ENCODE data around the gene DOP1A.

DOP1A gene

DNA sequence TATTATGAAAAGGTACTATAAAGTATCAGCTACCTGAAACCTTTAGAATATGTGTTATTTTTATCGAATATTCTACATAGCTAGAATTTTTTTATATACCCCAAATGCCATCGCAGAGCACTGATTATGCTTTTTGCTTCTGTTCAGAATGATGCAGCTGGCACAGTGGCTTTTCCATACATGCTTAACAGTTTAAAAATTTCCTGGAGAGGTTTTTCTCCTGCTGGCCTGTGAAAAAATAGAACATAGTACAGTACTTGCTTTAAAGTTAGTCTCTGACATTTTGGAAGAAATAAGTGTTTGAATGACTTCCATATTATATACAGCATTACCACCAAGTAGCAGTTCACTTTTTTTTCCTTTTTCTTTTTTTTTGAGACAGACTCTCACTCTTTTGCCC lies 5.3 kb downstream of the DOP1A start:
- no peak for DNase-seq

DNA sequence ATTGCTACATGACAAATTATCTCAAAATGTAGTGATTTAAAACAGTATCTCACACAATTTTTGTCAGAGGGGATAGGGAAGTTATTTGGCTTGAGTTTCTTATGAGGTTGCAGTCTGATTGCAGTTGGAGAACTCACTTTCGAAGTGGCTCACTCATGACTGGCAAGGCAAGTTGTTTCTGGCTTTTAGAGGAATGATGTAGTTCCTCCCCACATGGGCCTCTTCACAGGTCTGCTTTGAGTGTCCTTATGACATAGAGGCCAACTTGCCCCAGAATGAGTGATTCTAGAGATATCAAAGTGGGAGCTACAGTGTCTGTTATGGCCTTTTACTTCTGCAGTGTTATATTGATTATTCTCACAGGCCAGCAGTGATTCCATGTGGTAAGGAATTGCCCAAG lies 6.1 kb downstream of the DOP1A start:
- no peak for DNase-seq

DNA sequence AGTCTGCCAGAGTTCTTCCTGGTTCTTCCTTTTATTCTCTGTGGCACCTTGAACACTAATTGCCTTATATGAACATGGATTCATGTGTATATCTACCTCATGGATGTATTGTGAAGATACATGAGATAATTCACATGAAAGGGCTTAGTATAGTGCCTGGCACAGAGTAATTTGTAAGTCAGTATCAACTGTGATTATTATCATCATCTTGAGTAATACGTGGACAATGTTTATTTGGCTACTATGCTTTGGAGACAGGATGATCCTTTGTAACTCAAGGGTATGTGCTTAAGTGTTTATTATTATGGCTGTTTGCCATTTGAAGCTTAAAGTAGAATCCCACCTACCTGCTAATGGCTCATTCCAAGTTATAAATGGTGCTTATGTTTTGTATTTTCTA lies 16.0 kb downstream of the DOP1A start:
- no peak for DNase-seq

DNA sequence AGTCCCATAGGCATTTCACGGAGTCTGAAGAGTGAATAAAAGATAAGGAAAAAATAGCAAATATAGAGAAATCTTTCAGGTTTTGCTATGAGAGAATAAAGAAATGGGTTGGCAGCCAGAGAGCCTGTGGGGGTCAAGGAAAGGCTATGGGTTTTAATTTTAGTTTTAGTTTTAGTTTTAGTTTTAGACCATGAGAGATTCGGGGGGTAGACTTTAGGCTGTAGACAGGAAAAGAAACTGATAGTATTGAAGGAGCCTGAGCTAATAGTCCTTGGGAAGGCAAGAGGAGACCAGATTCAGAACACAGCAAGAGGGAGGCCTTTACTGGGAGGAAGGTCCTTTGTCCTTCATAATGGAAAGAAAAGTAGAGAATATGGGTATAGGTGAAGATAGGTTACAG lies 19.3 kb downstream of the DOP1A start:
- no peak for DNase-seq

DNA sequence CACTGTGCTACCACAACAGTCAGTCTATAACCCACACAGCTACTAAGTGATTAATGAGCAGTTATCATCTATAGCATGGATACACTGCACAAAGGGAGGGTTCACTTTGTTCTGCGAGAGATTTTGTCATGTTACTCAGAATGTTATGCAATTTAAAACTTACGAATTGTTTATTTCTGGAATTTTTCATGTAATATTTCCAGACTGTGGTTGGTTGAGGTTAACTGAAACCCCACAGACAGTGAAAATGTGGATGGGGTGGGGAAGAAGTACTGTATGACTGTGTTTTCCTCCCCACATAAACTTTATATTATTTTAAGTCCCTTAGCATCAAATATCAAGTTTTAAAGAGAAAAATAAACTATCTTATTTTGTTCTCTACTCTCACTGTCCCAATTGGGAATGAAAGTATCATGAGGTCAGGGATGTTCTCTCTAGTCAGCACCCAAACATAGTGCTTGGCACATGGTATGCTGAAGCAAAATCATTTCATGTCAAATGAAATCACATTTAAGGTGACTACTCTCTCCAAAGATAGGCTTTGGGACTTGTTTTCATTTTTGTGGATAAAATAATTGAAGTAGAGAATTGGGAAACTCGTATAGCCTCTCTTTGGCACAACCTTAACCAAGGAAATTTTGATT lies 25.4 kb downstream of the DOP1A start:
- no peak for DNase-seq

DNA sequence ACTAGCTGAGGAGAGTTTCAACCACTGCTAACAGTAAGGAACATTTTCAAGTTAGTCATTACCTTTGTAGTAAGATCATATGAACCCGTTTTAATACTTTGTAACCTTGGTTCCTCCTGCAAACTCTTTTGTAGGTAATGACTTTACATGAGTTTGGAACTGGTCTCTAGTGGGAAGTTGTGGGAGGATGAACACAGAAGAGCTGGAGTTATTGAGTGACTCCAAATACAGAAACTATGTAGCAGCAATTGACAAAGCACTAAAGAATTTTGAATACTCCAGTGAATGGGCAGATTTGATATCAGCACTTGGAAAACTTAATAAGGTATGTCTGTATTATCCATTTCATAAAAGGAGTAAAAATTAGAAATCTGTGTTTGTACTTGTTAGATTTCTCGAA lies 29.3 kb downstream of the DOP1A start:
- DNase-seq = no peak

DNA sequence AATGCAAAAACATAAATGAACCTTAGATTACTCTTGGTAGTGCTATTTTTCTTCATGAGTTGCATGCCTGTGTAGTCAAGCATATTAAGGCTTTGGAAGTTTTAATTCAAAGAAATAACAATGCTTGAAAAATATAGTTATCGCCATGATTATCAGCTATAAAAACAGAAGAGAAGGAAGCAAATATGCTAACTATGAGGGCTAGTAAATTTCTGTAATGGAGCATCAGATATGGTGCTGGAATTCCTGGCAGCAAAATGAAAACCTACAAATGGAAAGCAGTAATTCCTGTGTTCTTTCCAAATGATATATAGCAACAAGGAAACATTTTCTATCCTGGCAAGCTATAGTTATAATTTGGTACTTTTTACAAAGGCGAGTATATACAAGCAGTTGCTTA lies 29.7 kb downstream of the DOP1A start:
- DNase-seq = no peak

DNA sequence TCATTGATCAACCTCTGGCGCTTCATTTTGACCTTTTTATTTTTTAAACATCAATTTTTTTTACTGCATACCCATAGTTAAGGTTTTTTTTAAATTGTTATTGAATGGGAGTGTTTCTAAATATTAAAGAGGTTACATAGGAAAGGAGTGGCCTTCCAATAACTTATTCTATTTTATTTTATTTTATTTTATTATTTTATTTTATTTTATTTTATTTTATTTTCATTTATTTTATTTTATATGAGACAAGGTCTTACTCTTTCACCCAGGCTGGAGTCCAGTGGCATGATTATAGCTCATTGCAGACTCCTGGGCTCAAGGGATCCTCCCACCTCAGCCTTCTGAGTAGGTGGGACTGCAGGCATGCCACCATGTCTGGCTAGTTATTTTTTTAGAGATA lies 30.2 kb downstream of the DOP1A start:
- DNase-seq = no peak

DNA sequence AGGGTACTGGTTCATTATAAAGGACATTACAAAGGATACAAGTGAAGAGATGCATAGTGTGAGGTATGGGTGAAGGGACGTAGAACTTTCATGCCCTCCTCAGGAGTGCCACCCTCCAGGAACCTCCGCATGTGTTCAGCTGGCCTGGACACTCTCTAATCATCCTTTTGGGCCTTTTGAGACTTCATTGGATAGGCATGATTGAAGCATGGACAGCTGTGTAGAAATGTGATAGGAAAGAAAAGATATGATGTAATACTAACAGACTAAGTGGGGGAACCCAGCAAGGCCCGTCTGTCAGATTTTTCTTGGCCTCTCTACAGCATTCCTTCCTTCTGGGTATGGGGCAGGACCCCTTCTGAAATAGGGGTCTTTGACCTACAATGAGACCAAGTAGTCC lies 31.1 kb downstream of the DOP1A start:
- DNase-seq = no peak

DNA sequence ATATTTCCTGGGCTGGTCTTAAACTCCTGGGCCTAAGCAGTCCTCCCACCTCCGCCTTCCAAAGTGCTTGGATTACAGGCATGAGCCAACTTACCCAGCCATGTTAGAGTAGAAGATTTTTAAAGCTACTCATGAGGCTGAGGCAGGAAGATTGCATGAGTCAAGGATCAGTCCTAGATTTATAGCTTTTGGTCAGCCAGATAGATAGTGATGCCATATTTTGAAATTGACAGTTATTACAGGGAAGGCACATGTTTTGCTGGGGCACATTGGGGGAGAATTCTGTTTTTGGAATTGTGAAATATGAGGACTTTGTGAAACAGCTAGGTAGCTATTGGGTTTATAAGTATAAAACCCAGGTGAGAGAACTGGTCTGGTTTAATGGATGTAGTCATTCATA lies 40.9 kb downstream of the DOP1A start:
- no peak for DNase-seq

DNA sequence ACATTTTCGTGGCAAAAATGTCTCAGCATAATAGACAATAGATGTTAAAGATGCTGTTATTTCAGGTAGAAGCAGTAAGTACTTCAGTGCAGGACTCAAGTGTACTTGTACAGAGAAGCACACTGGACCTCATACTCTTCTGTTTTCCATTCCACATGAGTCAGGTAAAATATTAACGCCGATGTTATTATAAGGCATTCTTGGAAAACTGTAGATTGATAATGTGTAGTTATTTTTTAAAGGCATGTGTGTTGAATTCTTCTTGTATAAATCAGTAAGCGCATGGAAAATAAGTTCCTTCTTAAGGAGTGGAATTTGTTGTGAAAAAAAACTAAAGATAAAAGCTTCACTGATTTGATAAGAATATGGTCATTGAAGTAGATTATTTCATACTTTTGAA lies 45.8 kb downstream of the DOP1A start:
- DNase-seq = no peak

DNA sequence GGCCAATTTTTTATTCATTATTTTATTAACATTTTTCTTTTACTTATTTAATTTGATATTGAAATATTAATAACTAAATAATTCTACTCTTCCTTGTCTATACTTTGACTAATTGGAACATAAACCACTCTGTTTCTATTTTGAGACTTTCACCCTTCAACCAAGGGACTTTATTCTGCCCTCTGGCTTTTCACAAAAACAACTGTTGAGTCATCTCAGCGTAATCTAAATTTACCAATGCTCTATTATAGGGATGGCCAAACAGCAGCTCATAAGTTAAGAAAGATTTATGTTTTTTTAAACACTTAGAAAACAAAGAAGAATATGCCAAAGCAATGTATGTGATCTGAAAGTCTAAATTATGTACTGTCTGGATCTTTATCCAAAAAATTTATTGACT lies 46.7 kb downstream of the DOP1A start:
- no peak for DNase-seq

DNA sequence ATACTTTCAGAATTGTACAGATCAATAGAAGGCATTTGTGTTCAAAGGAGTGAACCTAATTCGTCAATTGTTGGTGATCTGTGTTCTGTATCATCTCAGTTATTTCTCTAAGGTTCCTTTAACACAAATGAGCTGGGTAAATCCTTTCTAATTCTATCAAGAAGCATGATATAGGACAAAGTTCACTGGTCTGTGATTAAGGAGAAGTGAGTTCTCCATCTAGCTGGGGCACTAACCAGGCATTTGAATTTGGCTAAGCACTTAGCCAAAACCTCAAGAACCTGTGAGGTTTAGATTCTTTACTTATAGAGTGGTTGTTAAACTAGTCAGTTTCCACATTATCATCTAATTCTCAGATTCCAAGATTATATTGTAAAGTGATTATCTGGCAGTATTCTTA lies 50.3 kb downstream of the DOP1A start:
- DNase-seq = no peak

DNA sequence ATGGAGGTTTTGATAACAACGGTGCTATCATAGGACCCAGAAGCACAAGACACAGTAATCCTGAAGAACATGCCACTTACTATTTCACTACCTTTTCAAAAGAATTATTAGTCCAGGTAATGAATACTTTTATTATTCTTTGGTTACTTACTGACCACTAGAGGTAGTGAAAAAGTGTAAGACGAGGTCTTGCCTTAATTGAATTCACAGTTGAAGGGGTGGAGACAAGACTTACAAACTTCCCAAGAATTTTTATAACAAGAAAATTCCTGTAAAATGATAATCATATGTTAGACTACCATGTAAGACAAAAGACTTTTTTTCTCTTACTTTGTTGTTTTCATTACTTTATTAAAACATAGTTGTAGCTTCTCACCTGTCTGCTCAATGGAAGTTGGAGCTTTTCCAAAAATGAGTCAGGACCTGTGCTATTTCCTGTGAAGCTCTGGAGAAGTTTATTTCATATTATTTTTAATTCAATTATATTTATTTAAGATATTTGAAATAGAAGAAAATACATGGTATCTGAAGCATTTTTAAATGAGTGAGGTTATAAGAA lies 52.4 kb downstream of the DOP1A start:
- DNase-seq = no peak

DNA sequence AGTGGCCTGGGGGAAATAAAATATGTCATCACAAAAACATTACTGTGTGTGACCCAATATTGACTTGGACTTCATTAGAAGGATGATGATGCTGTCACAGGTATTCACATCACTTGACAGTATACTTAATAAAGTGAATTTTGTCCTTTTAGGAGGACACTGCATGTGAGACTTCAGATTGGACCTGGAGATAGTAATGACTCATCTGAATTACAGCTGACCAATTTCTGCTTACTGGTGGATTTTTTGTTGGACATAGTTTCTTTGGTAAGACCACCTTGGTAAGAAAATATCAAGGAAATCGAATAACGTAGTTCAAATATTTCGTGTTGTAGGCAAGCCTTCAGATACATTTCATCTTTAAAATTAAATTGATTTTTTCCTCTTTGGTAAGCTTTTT lies 57.1 kb downstream of the DOP1A start:
- no peak for DNase-seq

DNA sequence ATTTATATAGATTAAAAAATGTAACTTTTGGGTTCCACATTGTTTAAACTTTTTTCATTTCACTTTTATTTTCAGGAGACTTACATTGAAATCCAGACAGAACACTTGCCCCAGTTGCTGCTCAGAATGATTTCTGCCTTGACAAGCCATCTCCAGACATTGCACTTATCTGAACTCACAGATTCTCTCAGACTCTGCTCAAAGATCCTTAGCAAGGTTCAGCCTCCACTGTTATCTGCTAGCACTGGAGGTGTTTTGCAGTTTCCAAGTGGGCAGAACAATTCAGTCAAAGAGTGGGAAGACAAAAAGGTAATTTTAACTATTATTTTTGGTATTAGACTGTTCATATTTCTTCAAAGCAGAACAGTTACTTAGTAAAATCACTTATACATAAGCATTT lies 58.0 kb downstream of the DOP1A start:
- DNase-seq = no peak

DNA sequence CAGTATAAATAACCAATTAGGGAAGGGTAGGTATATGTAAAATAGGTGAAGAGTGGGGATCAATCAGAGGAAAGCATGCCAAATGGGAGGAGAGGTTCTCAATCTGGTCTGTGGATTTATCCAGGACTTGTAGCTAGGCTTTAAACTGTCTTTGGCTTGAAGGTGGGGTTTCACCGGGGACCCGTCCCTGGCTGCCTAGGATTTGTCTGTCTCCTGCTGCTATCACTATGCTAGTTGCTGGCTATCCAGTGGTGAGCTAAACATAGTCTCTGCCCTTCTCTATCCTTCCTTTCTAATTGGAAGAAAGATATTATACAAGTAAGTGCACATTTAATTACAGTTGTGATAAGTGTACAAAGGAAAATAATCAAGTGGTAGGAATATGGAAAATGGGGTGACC lies 58.8 kb downstream of the DOP1A start:
- no peak for DNase-seq

DNA sequence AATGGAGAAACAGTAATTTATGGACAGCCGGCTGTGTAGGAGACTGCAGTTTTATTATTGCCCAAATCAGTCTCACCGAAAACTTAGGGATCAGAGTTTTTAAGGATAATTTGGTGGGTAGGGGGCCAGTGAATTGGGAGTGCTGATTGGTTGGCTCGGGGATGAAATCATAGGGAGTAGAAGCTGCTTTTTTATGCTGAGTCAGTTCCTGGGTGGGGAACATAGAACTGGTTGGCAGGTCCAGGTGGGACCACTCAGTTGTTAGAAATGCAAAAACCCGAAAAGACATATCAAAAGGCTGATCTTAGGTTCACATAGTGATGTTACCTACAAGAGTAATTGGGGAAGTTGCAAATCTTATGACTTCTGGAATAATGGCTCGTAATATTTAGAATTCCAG lies 59.3 kb downstream of the DOP1A start:
- no peak for DNase-seq

DNA sequence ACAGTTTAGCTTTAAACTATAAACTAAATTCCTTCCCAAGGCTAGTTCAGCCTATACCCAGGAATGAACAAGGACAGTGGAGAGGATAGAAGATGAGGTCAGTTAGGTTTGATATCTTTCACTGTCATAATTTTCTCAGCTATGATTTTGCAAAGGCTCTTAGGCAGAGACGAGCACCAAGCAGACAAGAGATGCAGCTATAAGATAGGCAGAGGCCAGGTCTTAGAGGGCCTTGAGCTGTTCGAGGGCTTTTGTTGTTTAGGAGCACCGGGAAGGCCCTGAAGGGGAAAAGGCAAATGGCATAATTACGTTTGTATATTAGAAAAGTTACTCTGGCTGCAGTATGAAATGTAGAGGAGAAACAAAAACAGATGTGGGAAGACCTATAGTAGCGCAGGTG lies 59.8 kb downstream of the DOP1A start:
- DNase-seq = no peak

DNA sequence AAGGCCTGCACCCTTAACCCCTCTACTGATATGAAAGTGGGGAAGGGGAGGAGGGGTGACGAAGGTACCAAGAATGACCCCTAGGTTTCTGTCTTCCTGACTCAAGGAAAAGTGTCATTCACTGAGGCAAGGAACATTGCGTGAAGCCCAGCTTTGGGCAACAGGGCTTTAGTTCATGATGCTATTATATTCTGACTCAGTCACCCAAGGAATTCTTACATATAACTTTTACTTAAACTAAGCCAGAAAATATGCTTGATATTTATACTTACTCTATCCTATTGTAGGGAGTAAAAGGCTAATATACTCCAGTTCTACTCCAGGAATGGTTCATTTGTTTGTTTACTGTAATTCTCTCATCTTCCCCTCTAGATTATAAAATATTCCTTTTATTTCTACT lies 60.5 kb downstream of the DOP1A start:
- DNase-seq = no peak

DNA sequence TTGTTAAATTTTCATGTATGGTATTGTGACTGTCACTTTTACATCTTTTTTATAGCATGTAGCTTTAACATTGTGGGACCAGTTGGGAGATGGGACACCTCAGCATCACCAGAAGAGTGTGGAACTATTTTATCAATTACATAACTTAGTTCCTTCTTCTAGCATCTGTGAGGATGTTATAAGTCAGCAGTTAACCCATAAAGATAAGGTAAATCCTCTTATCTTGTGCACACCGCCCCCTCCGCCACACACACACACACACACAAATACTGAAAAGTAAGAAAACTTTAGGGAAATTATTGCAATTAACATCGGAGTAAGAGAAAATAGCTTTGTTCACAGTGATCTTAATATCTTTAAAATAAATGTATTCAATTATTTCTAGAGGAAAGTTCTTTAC lies 64.7 kb downstream of the DOP1A start:
- no peak for DNase-seq

DNA sequence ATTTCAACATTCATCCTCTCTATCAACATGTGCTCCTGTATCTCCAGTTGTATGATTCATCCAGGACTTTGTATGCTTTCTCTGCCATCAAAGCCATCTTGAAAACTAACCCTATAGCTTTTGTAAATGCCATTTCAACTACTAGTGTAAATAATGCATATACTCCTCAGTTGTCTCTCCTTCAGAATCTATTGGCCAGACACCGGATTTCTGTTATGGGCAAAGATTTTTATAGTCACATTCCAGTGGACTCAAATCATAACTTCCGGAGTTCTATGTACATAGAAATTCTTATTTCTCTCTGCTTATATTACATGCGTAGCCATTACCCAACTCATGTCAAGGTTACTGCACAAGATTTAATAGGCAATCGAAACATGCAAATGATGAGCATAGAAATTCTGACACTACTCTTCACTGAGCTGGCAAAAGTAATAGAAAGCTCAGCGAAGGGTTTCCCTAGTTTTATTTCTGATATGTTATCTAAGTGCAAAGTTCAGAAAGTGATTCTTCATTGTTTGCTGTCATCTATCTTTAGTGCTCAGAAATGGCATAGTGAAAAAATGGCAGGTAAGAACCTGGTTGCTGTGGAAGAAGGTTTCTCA lies 70.7 kb downstream of the DOP1A start:
- DNase-seq = no peak

DNA sequence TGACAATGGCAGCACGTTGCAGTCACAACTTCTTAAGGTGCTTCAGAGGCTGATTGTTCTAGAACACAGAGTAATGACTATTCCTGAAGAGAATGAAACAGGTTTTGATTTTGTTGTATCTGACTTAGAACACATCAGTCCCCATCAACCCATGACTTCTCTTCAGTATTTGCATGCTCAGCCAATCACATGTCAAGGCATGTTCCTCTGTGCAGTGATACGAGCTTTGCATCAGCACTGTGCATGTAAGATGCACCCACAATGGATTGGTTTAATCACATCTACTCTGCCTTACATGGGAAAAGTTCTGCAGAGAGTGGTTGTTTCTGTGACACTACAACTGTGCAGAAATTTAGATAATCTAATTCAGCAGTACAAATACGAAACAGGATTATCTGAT lies 71.3 kb downstream of the DOP1A start:
- DNase-seq = no peak

DNA sequence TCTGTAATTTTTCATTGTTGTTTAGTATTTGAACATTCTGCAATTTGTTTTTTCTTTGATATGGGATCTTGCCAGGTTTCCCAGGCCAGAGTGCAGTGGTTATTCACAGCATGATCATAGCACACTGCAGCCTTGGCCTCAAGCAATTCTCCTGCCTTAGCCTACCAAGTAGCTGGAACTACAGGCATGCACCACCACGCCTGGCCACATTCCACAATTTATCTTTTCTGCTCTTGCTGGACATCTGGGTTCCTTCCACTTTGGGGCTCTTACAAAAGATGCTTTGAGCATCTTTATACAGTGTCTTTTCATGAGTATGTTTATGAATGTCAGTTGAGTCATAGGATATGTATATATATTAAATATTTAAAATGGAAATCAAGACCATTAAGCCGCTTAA lies 83.6 kb downstream of the DOP1A start:
- no peak for DNase-seq

DNA sequence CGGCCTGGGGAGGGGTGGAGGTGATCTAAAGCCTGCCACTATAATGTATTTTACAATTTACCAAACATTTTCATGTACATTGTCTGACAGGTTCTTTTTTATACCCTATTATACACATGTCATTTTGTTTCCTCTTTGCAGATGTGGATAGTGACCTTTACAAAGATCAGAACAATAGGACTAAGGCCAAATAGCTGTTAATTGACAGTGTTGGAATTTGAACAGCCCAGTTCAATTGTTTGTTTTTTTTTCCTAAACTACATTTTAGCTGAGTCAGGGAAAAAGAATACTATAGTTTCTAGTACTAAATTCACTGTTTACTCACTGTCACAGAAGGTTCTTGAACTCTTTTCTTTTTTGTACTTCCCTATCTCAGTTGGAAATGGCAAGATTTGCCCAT lies 85.4 kb downstream of the DOP1A start:
- no peak for DNase-seq
